ENCODE data around the gene PDE7B.

DNA sequence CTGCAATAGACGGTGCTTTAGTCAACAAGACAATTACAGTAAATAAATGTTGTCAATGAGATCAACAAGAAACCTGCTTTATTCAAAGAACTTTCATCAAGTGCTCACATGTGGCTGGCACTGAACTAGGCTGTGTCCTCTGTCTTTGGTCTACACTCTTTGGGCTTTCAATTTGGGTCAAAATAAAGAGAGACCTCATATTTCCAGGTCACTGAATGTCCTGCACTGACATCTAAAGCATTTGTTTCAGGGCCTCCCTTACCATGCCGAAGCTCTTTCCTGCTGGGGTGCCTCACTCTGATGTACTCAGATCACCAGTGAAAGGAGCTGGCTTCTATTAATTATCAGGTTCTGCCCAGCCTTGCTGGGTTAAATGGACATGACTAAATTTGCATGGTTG is 32.0 kb downstream of the PDE7B start:
- TF ChIP-seq ZNF184 (tag by site-specific recombination; IDR thresholded peaks at IDR 0.05) (no peak), ZNF274 (IDR thresholded peaks at IDR 0.05; ENCODE audit: low read length) (no peak), ZNF274 (tag by site-specific recombination; IDR thresholded peaks at IDR 0.05; ENCODE audit: borderline replicate concordance) (no peak), ZNF266 (tag by site-specific recombination; IDR thresholded peaks at IDR 0.05; ENCODE audit: low read depth) (no peak), YY1 (tag by site-specific recombination; IDR thresholded peaks at IDR 0.05) (no peak), ZNF558 (tag by site-specific recombination; IDR thresholded peaks at IDR 0.05) (no peak)
- TF ChIP-seq, protein P1, sequence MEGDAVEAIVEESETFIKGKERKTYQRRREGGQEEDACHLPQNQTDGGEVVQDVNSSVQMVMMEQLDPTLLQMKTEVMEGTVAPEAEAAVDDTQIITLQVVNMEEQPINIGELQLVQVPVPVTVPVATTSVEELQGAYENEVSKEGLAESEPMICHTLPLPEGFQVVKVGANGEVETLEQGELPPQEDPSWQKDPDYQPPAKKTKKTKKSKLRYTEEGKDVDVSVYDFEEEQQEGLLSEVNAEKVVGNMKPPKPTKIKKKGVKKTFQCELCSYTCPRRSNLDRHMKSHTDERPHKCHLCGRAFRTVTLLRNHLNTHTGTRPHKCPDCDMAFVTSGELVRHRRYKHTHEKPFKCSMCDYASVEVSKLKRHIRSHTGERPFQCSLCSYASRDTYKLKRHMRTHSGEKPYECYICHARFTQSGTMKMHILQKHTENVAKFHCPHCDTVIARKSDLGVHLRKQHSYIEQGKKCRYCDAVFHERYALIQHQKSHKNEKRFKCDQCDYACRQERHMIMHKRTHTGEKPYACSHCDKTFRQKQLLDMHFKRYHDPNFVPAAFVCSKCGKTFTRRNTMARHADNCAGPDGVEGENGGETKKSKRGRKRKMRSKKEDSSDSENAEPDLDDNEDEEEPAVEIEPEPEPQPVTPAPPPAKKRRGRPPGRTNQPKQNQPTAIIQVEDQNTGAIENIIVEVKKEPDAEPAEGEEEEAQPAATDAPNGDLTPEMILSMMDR (tag by site-specific recombination; IDR thresholded peaks at IDR 0.05): no peak
- TF ChIP-seq, protein P2, sequence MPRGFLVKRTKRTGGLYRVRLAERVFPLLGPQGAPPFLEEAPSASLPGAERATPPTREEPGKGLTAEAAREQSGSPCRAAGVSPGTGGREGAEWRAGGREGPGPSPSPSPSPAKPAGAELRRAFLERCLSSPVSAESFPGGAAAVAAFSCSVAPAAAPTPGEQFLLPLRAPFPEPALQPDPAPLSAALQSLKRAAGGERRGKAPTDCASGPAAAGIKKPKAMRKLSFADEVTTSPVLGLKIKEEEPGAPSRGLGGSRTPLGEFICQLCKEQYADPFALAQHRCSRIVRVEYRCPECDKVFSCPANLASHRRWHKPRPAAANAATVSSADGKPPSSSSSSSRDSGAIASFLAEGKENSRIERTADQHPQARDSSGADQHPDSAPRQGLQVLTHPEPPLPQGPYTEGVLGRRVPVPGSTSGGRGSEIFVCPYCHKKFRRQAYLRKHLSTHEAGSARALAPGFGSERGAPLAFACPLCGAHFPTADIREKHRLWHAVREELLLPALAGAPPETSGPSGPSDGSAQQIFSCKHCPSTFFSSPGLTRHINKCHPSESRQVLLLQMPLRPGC (tag by site-specific recombination; IDR thresholded peaks at IDR 0.05): no peak
- TF ChIP-seq, protein P3, sequence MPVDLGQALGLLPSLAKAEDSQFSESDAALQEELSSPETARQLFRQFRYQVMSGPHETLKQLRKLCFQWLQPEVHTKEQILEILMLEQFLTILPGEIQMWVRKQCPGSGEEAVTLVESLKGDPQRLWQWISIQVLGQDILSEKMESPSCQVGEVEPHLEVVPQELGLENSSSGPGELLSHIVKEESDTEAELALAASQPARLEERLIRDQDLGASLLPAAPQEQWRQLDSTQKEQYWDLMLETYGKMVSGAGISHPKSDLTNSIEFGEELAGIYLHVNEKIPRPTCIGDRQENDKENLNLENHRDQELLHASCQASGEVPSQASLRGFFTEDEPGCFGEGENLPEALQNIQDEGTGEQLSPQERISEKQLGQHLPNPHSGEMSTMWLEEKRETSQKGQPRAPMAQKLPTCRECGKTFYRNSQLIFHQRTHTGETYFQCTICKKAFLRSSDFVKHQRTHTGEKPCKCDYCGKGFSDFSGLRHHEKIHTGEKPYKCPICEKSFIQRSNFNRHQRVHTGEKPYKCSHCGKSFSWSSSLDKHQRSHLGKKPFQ (tag by site-specific recombination; IDR thresholded peaks at IDR 0.05): no peak

Data from HEK293 (cell line).